ENCODE measurements around the gene FAM114A1. TPM values are rescaled to one million over a fixed set of nuclear protein-coding genes. Genes with fewer than 3 reads are reported as not detected.

The FAM114A1 gene
- total and polyA plus RNA-seq, 2 experiments from 2014 or later, result 13.0 to 14.5 TPM

- TF ChIP-seq CTCF (conservative IDR thresholded peaks at IDR 0.05; ENCODE audit: low read depth in 2 of 2), result no peak
Observed at GRCh38 chr4:38884254-38884653, 16.6 kb downstream of the FAM114A1 start (continued).

- H3K27ac Mint-ChIP-seq, result no peak overlapping the region
- Histone ChIP-seq H3K36me3 (ENCODE audit: insufficient read depth) (no peaks in the 10 kb centered on the region), H4K20me1 (replicated peaks; ENCODE audit: insufficient read depth) (no peaks in the 10 kb centered on the region), H3K79me2 (replicated peaks; ENCODE audit: insufficient read depth) (no peaks in the 10 kb centered on the region), H3K4me2 (no peak overlapping the region), H3K27me3 (ENCODE audit: insufficient read depth) (no peaks in the 10 kb centered on the region), H3F3A (replicated peaks; ENCODE audit: low read depth) (no peaks in the 10 kb centered on the region), H3K9me2 (ENCODE audit: insufficient read depth) (0 out of 2 replicates have a peak, but pooled peaks cover under 1% of the 10 kb centered on the region), H3K27ac (ENCODE audit: low read depth) (no peak overlapping the region), H3K4me3 (no peak overlapping the region), H2AFZ (no peak overlapping the region), H3K4me1 (ENCODE audit: insufficient read depth) (peaks cover 26% of the 10 kb centered on the region)
- H3K4me1 Mint-ChIP-seq, result peaks cover 23% of the 10 kb centered on the region
- no peak overlapping the region for H3K4me3 Mint-ChIP-seq
- ATAC-seq, result no peak
- peaks cover 2% of the 10 kb centered on the region for H3K27me3 Mint-ChIP-seq (ENCODE audit: insufficient read depth, low read depth, poor library complexity)
- no peak for DNase-seq (ENCODE audit: low spot score)
- H3K9me3 Mint-ChIP-seq, result peaks cover 3% of the 10 kb centered on the region; the same call in 1 of the 3 replicates
- TF ChIP-seq JUNB (IDR thresholded peaks at IDR 0.05; ENCODE audit: unreplicated experiment) (no peak), POLR2AphosphoS5 (IDR thresholded peaks at IDR 0.05; ENCODE audit: low read depth) (no peak), EZH2 (IDR thresholded peaks at IDR 0.05; ENCODE audit: low read depth, unreplicated experiment) (no peak), NANOG (IDR thresholded peaks at IDR 0.05; ENCODE audit: borderline replicate concordance) (no peak), ZNF114 (CRISPR knock-in tag; IDR thresholded peaks at IDR 0.05) (no peak), REST (IDR thresholded peaks at IDR 0.05; ENCODE audit: unreplicated experiment) (no peak)
- peaks cover 4% of the 10 kb centered on the region; the same call in 1 of the 3 replicates for H3K36me3 Mint-ChIP-seq (ENCODE audit: low read depth)
Observed at GRCh38 chr4:38889143-38889542, 21.5 kb downstream of the FAM114A1 start.

All from GM23338 (cell line).